ENCODE measurements around the gene C11orf97. TPM values are rescaled to one million over a fixed set of nuclear protein-coding genes. Genes with fewer than 3 reads are reported as not detected.

The C11orf97 gene
- total and polyA plus RNA-seq, 2 experiments from 2014 or later: 0.59 TPM; not detected in 1

DNA sequence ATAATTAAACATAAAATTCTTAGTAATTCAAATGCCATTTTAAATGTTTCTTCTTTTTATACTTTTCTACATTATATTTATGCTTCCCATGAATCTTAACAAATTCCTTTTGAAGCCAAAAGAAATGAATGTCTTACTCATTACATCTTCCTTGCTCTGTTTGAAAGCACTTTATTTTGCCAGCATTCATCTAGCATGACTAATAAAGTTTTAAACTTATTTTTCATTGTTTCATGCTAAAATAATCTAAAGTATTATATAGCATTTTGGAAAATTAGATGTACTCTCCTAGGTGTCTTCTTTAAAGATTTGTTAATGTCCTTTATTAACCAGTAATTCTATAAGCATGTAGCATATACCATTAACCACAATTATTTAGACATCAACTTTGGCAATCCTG is 45.2 kb downstream of the C11orf97 start:
- Histone ChIP-seq H3K4me2 (no peak overlapping the region), H4K20me1 (ENCODE audit: insufficient read depth, poor library complexity, severe bottlenecking) (no peaks in the 10 kb centered on the region), H2AFZ (no peak overlapping the region), H3K4me1 (ENCODE audit: insufficient read depth) (no peaks in the 10 kb centered on the region), H3K4me3 (no peak overlapping the region), H3K36me3 (replicated peaks; ENCODE audit: insufficient read depth, low read depth) (no peaks in the 10 kb centered on the region), H3K79me2 (peaks cover 22% of the 10 kb centered on the region), H3K9me3 (ENCODE audit: low read depth) (no peaks in the 10 kb centered on the region), H3K27ac (no peak overlapping the region), H3K27me3 (no peaks in the 10 kb centered on the region), H3K9me2 (replicated peaks; ENCODE audit: insufficient read depth) (no peaks in the 10 kb centered on the region)
- TF ChIP-seq EZH2 (IDR thresholded peaks at IDR 0.05; ENCODE audit: borderline replicate concordance) (no peak), EZH2phosphoT487 (IDR thresholded peaks at IDR 0.05; ENCODE audit: low read depth, severe bottlenecking, unreplicated experiment) (no peak)
- TF ChIP-seq, protein P1, sequence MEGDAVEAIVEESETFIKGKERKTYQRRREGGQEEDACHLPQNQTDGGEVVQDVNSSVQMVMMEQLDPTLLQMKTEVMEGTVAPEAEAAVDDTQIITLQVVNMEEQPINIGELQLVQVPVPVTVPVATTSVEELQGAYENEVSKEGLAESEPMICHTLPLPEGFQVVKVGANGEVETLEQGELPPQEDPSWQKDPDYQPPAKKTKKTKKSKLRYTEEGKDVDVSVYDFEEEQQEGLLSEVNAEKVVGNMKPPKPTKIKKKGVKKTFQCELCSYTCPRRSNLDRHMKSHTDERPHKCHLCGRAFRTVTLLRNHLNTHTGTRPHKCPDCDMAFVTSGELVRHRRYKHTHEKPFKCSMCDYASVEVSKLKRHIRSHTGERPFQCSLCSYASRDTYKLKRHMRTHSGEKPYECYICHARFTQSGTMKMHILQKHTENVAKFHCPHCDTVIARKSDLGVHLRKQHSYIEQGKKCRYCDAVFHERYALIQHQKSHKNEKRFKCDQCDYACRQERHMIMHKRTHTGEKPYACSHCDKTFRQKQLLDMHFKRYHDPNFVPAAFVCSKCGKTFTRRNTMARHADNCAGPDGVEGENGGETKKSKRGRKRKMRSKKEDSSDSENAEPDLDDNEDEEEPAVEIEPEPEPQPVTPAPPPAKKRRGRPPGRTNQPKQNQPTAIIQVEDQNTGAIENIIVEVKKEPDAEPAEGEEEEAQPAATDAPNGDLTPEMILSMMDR (IDR thresholded peaks at IDR 0.05; ENCODE audit: poor library complexity): no peak
- DNase-seq (ENCODE audit: low spot score): no peak

GRCh38 chr11:94557992-94558391 is 45.7 kb downstream of the C11orf97 start:
- Histone ChIP-seq H3K4me3 (no peak overlapping the region), H3K79me2 (peaks cover 22% of the 10 kb centered on the region), H3K27me3 (no peaks in the 10 kb centered on the region), H4K20me1 (ENCODE audit: insufficient read depth, poor library complexity, severe bottlenecking) (no peaks in the 10 kb centered on the region), H2AFZ (no peak overlapping the region), H3K27ac (no peak overlapping the region), H3K4me1 (ENCODE audit: insufficient read depth) (no peaks in the 10 kb centered on the region), H3K4me2 (no peak overlapping the region), H3K36me3 (replicated peaks; ENCODE audit: insufficient read depth, low read depth) (no peaks in the 10 kb centered on the region), H3K9me2 (replicated peaks; ENCODE audit: insufficient read depth) (no peaks in the 10 kb centered on the region), H3K9me3 (ENCODE audit: low read depth) (no peaks in the 10 kb centered on the region)
- no peak for DNase-seq (ENCODE audit: low spot score)
- 77% methylated on average over 1 of the region's 1 CpG for WGBS (ENCODE audit: low lambda C conversion rate, missing lambda C conversion rate)
- TF ChIP-seq, protein P1 (IDR thresholded peaks at IDR 0.05; ENCODE audit: poor library complexity): no peak
- TF ChIP-seq EZH2phosphoT487 (IDR thresholded peaks at IDR 0.05; ENCODE audit: low read depth, severe bottlenecking, unreplicated experiment) (no peak), EZH2 (IDR thresholded peaks at IDR 0.05; ENCODE audit: borderline replicate concordance) (no peak)

DNA sequence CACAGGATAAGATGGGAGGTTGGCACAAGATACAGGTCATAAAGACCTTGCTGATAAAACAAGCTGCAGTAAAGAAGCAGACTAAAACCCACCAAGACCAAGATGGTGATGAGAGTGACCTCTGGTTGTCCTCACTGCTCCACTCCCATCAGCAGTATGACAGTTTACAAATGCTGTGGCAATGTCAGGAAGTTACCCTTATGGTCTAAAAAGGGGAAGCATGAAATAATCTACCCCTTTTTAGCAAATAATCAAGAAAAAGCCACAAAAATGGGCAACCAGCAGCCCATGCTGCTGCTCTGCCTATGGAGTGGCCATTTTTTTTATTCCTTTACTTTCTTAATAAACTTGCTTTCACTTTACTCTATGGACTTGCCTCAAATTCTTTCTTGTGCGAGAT is 46.2 kb downstream of the C11orf97 start:
- no peak for TF ChIP-seq EZH2phosphoT487 (IDR thresholded peaks at IDR 0.05; ENCODE audit: low read depth, severe bottlenecking, unreplicated experiment)
- TF ChIP-seq EZH2 (IDR thresholded peaks at IDR 0.05; ENCODE audit: borderline replicate concordance): no peak
- TF ChIP-seq, protein P1 (IDR thresholded peaks at IDR 0.05; ENCODE audit: poor library complexity): no peak
- no peaks in the 10 kb centered on the region for H3K36me3 ChIP-seq (replicated peaks; ENCODE audit: insufficient read depth, low read depth)
- H3K9me3 ChIP-seq (ENCODE audit: low read depth): no peaks in the 10 kb centered on the region
- peaks cover 19% of the 10 kb centered on the region for H3K79me2 ChIP-seq
- DNase-seq (ENCODE audit: low spot score): no peak
- no peak overlapping the region for H3K27ac ChIP-seq
- H4K20me1 ChIP-seq (ENCODE audit: insufficient read depth, poor library complexity, severe bottlenecking): no peaks in the 10 kb centered on the region
- H3K9me2 ChIP-seq (replicated peaks; ENCODE audit: insufficient read depth): no peaks in the 10 kb centered on the region
- no peak overlapping the region for H3K4me2 ChIP-seq
- H2AFZ ChIP-seq: no peak overlapping the region
- WGBS (ENCODE audit: low lambda C conversion rate, missing lambda C conversion rate): 100% methylated on average over 1 of the region's 1 CpG
- H3K4me1 ChIP-seq (ENCODE audit: insufficient read depth): no peaks in the 10 kb centered on the region
- H3K4me3 ChIP-seq: no peak overlapping the region
- H3K27me3 ChIP-seq: no peaks in the 10 kb centered on the region

DNA sequence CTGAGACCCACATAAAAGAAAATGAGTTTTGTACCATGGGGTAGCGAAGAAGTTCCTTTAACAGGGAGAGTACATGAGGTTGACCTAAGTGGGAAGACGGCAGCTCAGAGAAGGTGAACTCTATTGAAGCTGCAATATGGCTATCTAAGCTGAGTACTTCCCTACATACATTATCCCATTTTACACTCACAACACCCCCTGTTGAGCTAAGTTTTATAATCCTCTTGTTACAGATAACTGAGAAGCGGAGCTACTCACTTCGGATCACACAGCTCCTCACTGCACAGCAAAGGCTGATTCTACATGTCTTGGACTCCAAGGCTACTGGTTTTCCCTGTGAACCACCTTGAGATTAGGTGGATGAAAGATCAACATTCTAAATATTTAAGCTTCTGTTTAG is 46.7 kb downstream of the C11orf97 start:
- no peaks in the 10 kb centered on the region for H3K4me1 ChIP-seq (ENCODE audit: insufficient read depth)

More for the DNA sequence above, 46.7 kb downstream of the C11orf97 start:
- Histone ChIP-seq H3K79me2 (peaks cover 18% of the 10 kb centered on the region), H3K4me2 (no peak overlapping the region), H3K27ac (no peak overlapping the region), H3K9me2 (replicated peaks; ENCODE audit: insufficient read depth) (no peaks in the 10 kb centered on the region), H3K27me3 (no peaks in the 10 kb centered on the region), H3K9me3 (ENCODE audit: low read depth) (no peaks in the 10 kb centered on the region), H3K4me3 (no peak overlapping the region), H2AFZ (no peak overlapping the region), H4K20me1 (ENCODE audit: insufficient read depth, poor library complexity, severe bottlenecking) (no peaks in the 10 kb centered on the region), H3K36me3 (replicated peaks; ENCODE audit: insufficient read depth, low read depth) (no peaks in the 10 kb centered on the region)
- WGBS (ENCODE audit: low lambda C conversion rate, missing lambda C conversion rate): 89% methylated on average over 4 of the region's 4 CpGs
- DNase-seq (ENCODE audit: low spot score): no peak
- TF ChIP-seq EZH2phosphoT487 (IDR thresholded peaks at IDR 0.05; ENCODE audit: low read depth, severe bottlenecking, unreplicated experiment) (no peak), EZH2 (IDR thresholded peaks at IDR 0.05; ENCODE audit: borderline replicate concordance) (no peak)
- TF ChIP-seq, protein P1 (IDR thresholded peaks at IDR 0.05; ENCODE audit: poor library complexity): no peak
